Osteocyte (in vitro differentiated cells): Measurements from ENCODE around the gene FAM114A1. TPM values are rescaled to one million over a fixed set of nuclear protein-coding genes. Genes with fewer than 3 reads are reported as not detected.

Experiments
- DNase-seq: peaks from one replicate; pipeline ENCODE4 v3.0.0; 2021; ENCODE audit warnings: mixed read lengths; ENCODE audit not compliant: unreplicated experiment; ENCODE audit errors: extremely low spot score
- H3K27ac Mint-ChIP-seq: one replicate; pipeline ENCODE4 v1.8.0; 2021; ENCODE audit warnings: mild to moderate bottlenecking, mixed read lengths; ENCODE audit not compliant: unreplicated experiment
- H3K27me3 Mint-ChIP-seq: one replicate; pipeline ENCODE4 v1.8.0; 2021; ENCODE audit warnings: mixed read lengths; ENCODE audit not compliant: unreplicated experiment
- H3K36me3 Mint-ChIP-seq: one replicate; pipeline ENCODE4 v1.8.0; 2021; ENCODE audit warnings: mixed read lengths; ENCODE audit not compliant: unreplicated experiment
- H3K4me1 Mint-ChIP-seq: one replicate; pipeline ENCODE4 v1.8.0; 2021; ENCODE audit warnings: mixed read lengths; ENCODE audit not compliant: unreplicated experiment
- H3K4me3 Mint-ChIP-seq: one replicate; pipeline ENCODE4 v1.8.0; 2021; ENCODE audit warnings: mild to moderate bottlenecking, moderate library complexity, mixed read lengths; ENCODE audit not compliant: unreplicated experiment
- H3K9me3 Mint-ChIP-seq: one replicate; pipeline ENCODE4 v1.8.0; 2021; ENCODE audit warnings: mixed read lengths; ENCODE audit not compliant: unreplicated experiment
- CTCF ChIP-seq: fragments of 200-600 bp; sonication (generic); IDR thresholded peaks from 2 replicates; pipeline ENCODE4 v1.5.0; 2021; ENCODE audit warnings: antibody characterized with exemption, mild to moderate bottlenecking, moderate library complexity
- total RNA-seq: library from RNA; stranded (reverse); gene quantifications from 2 replicates; pipeline ENCODE4 v1.2.1, GENCODE V29; 2021

FAM114A1 gene
- total RNA-seq, 1 donor from 2014 or later = 139 TPM

GRCh38 chr4:38925492-38926413 is 58.1 kb downstream of the FAM114A1 start:
- Mint-ChIP-seq H3K4me3 (no peak overlapping the region), H3K27ac (no peak overlapping the region), H3K36me3 (peaks cover 52% of the 10 kb centered on the region), H3K27me3 (no peaks in the 10 kb centered on the region), H3K4me1 (peaks cover 18% of the 10 kb centered on the region), H3K9me3 (no peaks in the 10 kb centered on the region)
- no peak for TF ChIP-seq CTCF
- no peak for DNase-seq

GRCh38 chr4:38926896-38927295 is 59.3 kb downstream of the FAM114A1 start:
- Mint-ChIP-seq H3K27me3 (no peaks in the 10 kb centered on the region), H3K27ac (no peak overlapping the region), H3K4me3 (no peak overlapping the region), H3K4me1 (peaks cover 9% of the 10 kb centered on the region), H3K36me3 (peaks cover 56% of the 10 kb centered on the region), H3K9me3 (no peaks in the 10 kb centered on the region)
- no peak for DNase-seq
- no peak for TF ChIP-seq CTCF

- H3K9me3 Mint-ChIP-seq = no peaks in the 10 kb centered on the region
- H3K27me3 Mint-ChIP-seq = no peaks in the 10 kb centered on the region
- H3K4me1 Mint-ChIP-seq = peaks cover 8% of the 10 kb centered on the region
- no peak overlapping the region for H3K4me3 Mint-ChIP-seq
- no peak for TF ChIP-seq CTCF
- DNase-seq = no peak
- H3K27ac Mint-ChIP-seq = no peak overlapping the region
- H3K36me3 Mint-ChIP-seq = peaks cover 57% of the 10 kb centered on the region
Measured at GRCh38 chr4:38928568-38928967, 61.0 kb downstream of the FAM114A1 start.

- Mint-ChIP-seq H3K27ac (no peak overlapping the region), H3K27me3 (no peaks in the 10 kb centered on the region), H3K4me1 (peaks cover 6% of the 10 kb centered on the region), H3K9me3 (no peaks in the 10 kb centered on the region), H3K4me3 (no peak overlapping the region), H3K36me3 (peaks cover 56% of the 10 kb centered on the region)
- no peak for DNase-seq
- no peak for TF ChIP-seq CTCF
Measured at GRCh38 chr4:38928974-38929373, 61.4 kb downstream of the FAM114A1 start.

- Mint-ChIP-seq H3K4me1 (no peaks in the 10 kb centered on the region), H3K27ac (peak overlapping the region; percentile 5), H3K4me3 (no peak overlapping the region), H3K36me3 (peaks cover 66% of the 10 kb centered on the region), H3K27me3 (no peaks in the 10 kb centered on the region), H3K9me3 (no peaks in the 10 kb centered on the region)
- TF ChIP-seq CTCF = no peak
- no peak for DNase-seq
Measured at GRCh38 chr4:38930204-38930603, 62.6 kb downstream of the FAM114A1 start.
